K562 (cell line): ENCODE results near the gene ZNF775. TPM values are rescaled to one million over a fixed set of nuclear protein-coding genes. Genes with fewer than 3 reads are reported as not detected.

Experiments
- ATAC-seq: fragments of 200-7000 bp; cut with Tn5 transposase; 3 replicates; pipeline ENCODE4 v1.9.1; 2020; ENCODE audit warnings: moderate library complexity
- BruUV-seq: library from RNA; stranded (reverse); fragments of 400-500 nt; replicated peaks from 2 replicates; lab custom pipeline; 2021; lab: Mats Ljungman, UMichigan
- CTCF ChIA-PET: fragments of 300-600 bp; formaldehyde crosslinking; extraction: SDS; loops from one replicate; lab custom pipeline; 2021; ENCODE audit warnings: low intra/inter-chr PET ratio; lab: Yijun Ruan, JAX
- POLR2A ChIA-PET: fragments of 300-600, 350-650 bp; sonication (Branson Sonifier 250); formaldehyde crosslinking; extraction: SDS; loops from one replicate; lab custom pipeline; 2021; ENCODE audit warnings: antibody characterized with exemption, inconsistent platforms; lab: Yijun Ruan, JAX
- DNase-seq, 4 experiments: peaks; one replicate each; pipeline versions ENCODE4 v3.0.0 to v3.0.0-alpha.2; 2011 to 2018; ENCODE audit warnings: low spot score in 3 of 4, mixed read lengths in 3 of 4; ENCODE audit errors: extremely low read depth in 1 of 4
- FAIRE-seq: peaks from 2 replicates; lab custom pipeline; 2011; peaks lifted over from hg19 to GRCh38; lab: Jason Lieb, UNC
- H2AFZ ChIP-seq: 2 replicates; pipeline ENCODE4 v1.6.0; 2011; ENCODE audit warnings: low read depth, low read length, control low read depth, inconsistent platforms
- H3K27ac ChIP-seq: fragments of 200-600 bp; 3 replicates; pipeline ENCODE4 v1.8.0; 2011; ENCODE audit warnings: low read depth, mild to moderate bottlenecking, control low read depth, inconsistent platforms, low read length, moderate library complexity, mixed read lengths; ENCODE audit errors: extremely low read depth
- H3K27me3 ChIP-seq, 2 experiments: fragments of 300-600 bp in 1 of 2; 2 replicates in 1 of 2; 3 replicates in 1 of 2; pipeline versions ENCODE4 v1.6.0 to v1.8.0; 2011; ENCODE audit warnings: inconsistent platforms in 2 of 2, low read length in 2 of 2, mild to moderate bottlenecking in 1 of 2, mixed read lengths in 1 of 2, moderate library complexity in 1 of 2; ENCODE audit not compliant: control insufficient read depth in 2 of 2, insufficient read depth in 2 of 2
- H3K36me3 ChIP-seq: fragments of 300-600 bp; 3 replicates; pipeline ENCODE4 v1.8.0; 2011; ENCODE audit warnings: mild to moderate bottlenecking, low read length, inconsistent platforms; ENCODE audit not compliant: control insufficient read depth, insufficient read depth
- H3K4me1 ChIP-seq, 2 experiments: fragments of 200-600 bp in 1 of 2; replicated peaks in 1 of 2; 2 replicates in 1 of 2; 3 replicates in 1 of 2; pipeline versions ENCODE4 v1.5.1 to v1.8.0; 2011; ENCODE audit warnings: inconsistent platforms in 2 of 2, low read length in 2 of 2, mild to moderate bottlenecking in 1 of 2, mixed read lengths in 1 of 2, moderate library complexity in 1 of 2; ENCODE audit not compliant: control insufficient read depth in 2 of 2, insufficient read depth in 2 of 2
- H3K4me2 ChIP-seq: 2 replicates; pipeline ENCODE4 v1.6.1; 2011; ENCODE audit warnings: low read length, control low read depth, inconsistent platforms, mixed read lengths; ENCODE audit not compliant: insufficient read depth
- H3K4me3 ChIP-seq: fragments of 200-600 bp; sonication (generic), shearing (Covaris generic); 2 replicates; pipeline ENCODE4 v1.5.1; 2016; ENCODE audit warnings: control low read depth, inconsistent platforms
- H3K79me2 ChIP-seq: fragments of 200-600 bp; 3 replicates; pipeline ENCODE4 v1.8.0; 2011; ENCODE audit warnings: low read length, inconsistent platforms; ENCODE audit not compliant: control insufficient read depth, insufficient read depth
- H3K9ac ChIP-seq, 2 experiments: 2 replicates each; pipeline versions ENCODE4 v1.6.0 to v1.6.1; 2011; ENCODE audit warnings: low read depth in 2 of 2, low read length in 2 of 2, control low read depth in 1 of 2, inconsistent platforms in 1 of 2, mild to moderate bottlenecking in 1 of 2, mixed read lengths in 1 of 2; ENCODE audit not compliant: insufficient read depth in 1 of 2
- H3K9me1 ChIP-seq: one replicate; pipeline ENCODE4 v1.6.0; 2011; ENCODE audit warnings: inconsistent platforms, mild to moderate bottlenecking, low read length, moderate library complexity; ENCODE audit not compliant: control insufficient read depth, insufficient read depth
- H3K9me3 ChIP-seq: replicated peaks from 2 replicates; pipeline ENCODE4 v1.5.1; 2011; ENCODE audit warnings: low read depth, low read length, inconsistent platforms; ENCODE audit not compliant: control insufficient read depth, insufficient read depth
- H4K20me1 ChIP-seq: replicated peaks from 2 replicates; pipeline ENCODE4 v1.6.1; 2011; ENCODE audit warnings: low read length, inconsistent platforms, mixed read lengths; ENCODE audit not compliant: control insufficient read depth, insufficient read depth
- GATAD2A ChIP-seq: fragments of 450-650 bp; IDR thresholded peaks from 2 replicates; pipeline ENCODE4 v1.6.1; 2017
- ZKSCAN1 ChIP-seq: fragments of 150-350 bp; IDR thresholded peaks from 2 replicates; pipeline ENCODE4 v1.6.1; 2016; ENCODE audit warnings: low read depth, low read length
- ZNF134 ChIP-seq: fragments of 250-450 bp; sonication (Bioruptor Pico); conservative IDR thresholded peaks from 2 replicates; pipeline ENCODE4 v1.4.0; 2020
- WGBS: fragments of 100-300 bp; shearing (Covaris generic); methylation state at CpG from one replicate; pipeline ENCODE4 v1.1.6; 2016; ENCODE audit warnings: low coverage, mixed read lengths; ENCODE audit not compliant: insufficient coverage; ENCODE audit errors: missing lambda C conversion rate; 5-methylcytosine and 5-hydroxymethylcytosine counted together
- in situ Hi-C: fragments of 300-500 bp; cut with MboI; formaldehyde crosslinking; loops from 4 replicates; pipeline ENCODE4 v1.15.0; 2018; ENCODE audit warnings: inconsistent platforms, mixed read lengths
- intact Hi-C: fragments of 100-400 bp; cut with micrococcal nuclease; formaldehyde crosslinking; loops from 2 replicates; pipeline ENCODE4 v1.14.2; 2022
- polyA plus RNA-seq, 8 experiments: library from polyadenylated mRNA; depleted of rRNA in 4 of 8; stranded (reverse) in 5 of 8; unstranded in 3 of 8; fragments of >200 nt; fragmentation: Nextera tagmentation in 2 of 8; fragmentation: Illumina TruSeq in 1 of 8; extraction: Ambion mirVana in 2 of 8; extraction: Trizol in 1 of 8; gene quantifications; 2 replicates each; pipeline versions ENCODE4 v1.2.1 to v1.2.3, GENCODE V29; 2011 to 2014; ENCODE audit warnings: inconsistent platforms in 1 of 8, missing spikeins in 1 of 8
- total RNA-seq, 7 experiments: library from RNA; depleted of rRNA in 6 of 7; stranded (reverse); fragments of >200 nt in 6 of 7; fragmentation: Illumina TruSeq in 2 of 7; extraction: Trizol in 2 of 7; gene quantifications; 2 replicates each; pipeline versions ENCODE4 v1.2.1 to v1.2.3, GENCODE V29; 2011 to 2021; ENCODE audit warnings: low replicate concordance in 1 of 7
- TF ChIP-seq, protein P1 (sequence below): fragments of 250-450 bp; sonication (Bioruptor Pico); IDR thresholded peaks from 2 replicates; pipeline ENCODE4 v1.5.0; 2021
- TF ChIP-seq, protein P2 (sequence below), 2 experiments: IDR thresholded peaks; 2 replicates each; pipeline ENCODE4 v1.6.1; 2012; ENCODE audit warnings: improper control_type of control experiment in 2 of 2, low read depth in 2 of 2, low read length in 2 of 2, borderline replicate concordance in 1 of 2
- TF ChIP-seq, protein P3 (sequence below): fragments of 450-650 bp; IDR thresholded peaks from 2 replicates; pipeline ENCODE4 v1.6.1; 2016; ENCODE audit warnings: mild to moderate bottlenecking, moderate library complexity

ZNF775 gene
- total and polyA plus RNA-seq, 9 of the 15 experiments (the other 6 are each of a cell fraction or from before 2014, with no cell fraction given), result 0.04 to 18.7 (median 4.9) TPM

DNA sequence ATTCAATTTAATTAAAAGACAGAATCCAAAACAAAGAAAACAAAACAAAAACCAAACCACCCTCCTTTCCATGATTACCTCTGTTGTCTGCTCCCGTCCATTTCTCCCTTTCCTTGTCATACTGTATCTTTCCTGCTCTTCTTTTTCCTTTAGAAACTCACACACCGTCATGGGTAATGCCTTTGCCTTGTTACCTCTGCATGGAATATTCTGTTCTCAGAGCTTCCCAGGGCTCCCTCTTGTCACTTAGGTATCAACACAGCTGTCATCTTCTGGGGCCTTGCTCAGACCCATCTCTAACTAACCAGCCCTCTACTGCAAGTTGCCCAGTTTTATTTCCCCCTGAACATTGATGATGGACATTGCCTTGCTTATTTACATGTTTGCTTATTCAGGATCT lies 41.1 kb downstream of the ZNF775 start:
- Histone ChIP-seq H3K4me3 (no peak overlapping the region), H3K9me3 (no peaks in the 10 kb centered on the region), H3K27me3 (no peaks in the 10 kb centered on the region), H2AFZ (peak overlapping the region; percentile 91), H3K79me2 (no peaks in the 10 kb centered on the region), H4K20me1 (no peaks in the 10 kb centered on the region), H3K9ac (peak overlapping the region in 1 of 2 experiments; percentile 10; a peak in 1 of 4 replicates), H3K4me2 (no peak overlapping the region; the same call in 1 of the 2 replicates), H3K36me3 (no peaks in the 10 kb centered on the region), H3K4me1 (peaks cover 3 to 7% of the 10 kb centered on the region in 2 experiments; a peak in 3 of 5 replicates), H3K27ac (no peak overlapping the region), H3K9me1 (no peaks in the 10 kb centered on the region)
- DNase-seq, result no peak
- no peak for ATAC-seq
- BruUV-seq, result no TSS peak
- FAIRE-seq, result no peak
- POLR2A ChIA-PET, result interaction anchor here (0.9 to 1.2 kb wide), 2 partner anchors 14 to 46 kb away, joined by 3 to 4 read pairs; a partner anchor contains a TSS
- CTCF ChIA-PET, result interaction anchor here (0.6 to 2.2 kb wide), 3 partner anchors 64 to 134 kb away, joined by 3 to 16 read pairs (median 14); no protein-coding TSS in a partner anchor
- in situ Hi-C loops, result loop anchor here (5.0 kb wide), 1 partner anchor 133 kb away; no protein-coding TSS in a partner anchor
- WGBS, result 36% methylated on average over 2 of the region's 2 CpGs
- intact Hi-C loops, result no loop called here
- no peak for TF ChIP-seq ZKSCAN1
- TF ChIP-seq, protein P1, sequence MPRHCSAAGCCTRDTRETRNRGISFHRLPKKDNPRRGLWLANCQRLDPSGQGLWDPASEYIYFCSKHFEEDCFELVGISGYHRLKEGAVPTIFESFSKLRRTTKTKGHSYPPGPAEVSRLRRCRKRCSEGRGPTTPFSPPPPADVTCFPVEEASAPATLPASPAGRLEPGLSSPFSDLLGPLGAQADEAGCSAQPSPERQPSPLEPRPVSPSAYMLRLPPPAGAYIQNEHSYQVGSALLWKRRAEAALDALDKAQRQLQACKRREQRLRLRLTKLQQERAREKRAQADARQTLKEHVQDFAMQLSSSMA, result peak; percentile 56; the same call in 1 of the 2 replicates
- TF ChIP-seq ZNF134 (CRISPR knock-in tag), result no peak
- TF ChIP-seq GATAD2A, result no peak
- TF ChIP-seq, protein P2, sequence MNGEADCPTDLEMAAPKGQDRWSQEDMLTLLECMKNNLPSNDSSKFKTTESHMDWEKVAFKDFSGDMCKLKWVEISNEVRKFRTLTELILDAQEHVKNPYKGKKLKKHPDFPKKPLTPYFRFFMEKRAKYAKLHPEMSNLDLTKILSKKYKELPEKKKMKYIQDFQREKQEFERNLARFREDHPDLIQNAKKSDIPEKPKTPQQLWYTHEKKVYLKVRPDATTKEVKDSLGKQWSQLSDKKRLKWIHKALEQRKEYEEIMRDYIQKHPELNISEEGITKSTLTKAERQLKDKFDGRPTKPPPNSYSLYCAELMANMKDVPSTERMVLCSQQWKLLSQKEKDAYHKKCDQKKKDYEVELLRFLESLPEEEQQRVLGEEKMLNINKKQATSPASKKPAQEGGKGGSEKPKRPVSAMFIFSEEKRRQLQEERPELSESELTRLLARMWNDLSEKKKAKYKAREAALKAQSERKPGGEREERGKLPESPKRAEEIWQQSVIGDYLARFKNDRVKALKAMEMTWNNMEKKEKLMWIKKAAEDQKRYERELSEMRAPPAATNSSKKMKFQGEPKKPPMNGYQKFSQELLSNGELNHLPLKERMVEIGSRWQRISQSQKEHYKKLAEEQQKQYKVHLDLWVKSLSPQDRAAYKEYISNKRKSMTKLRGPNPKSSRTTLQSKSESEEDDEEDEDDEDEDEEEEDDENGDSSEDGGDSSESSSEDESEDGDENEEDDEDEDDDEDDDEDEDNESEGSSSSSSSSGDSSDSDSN (IDR thresholded peaks at IDR 0.05; ENCODE audit: borderline replicate concordance in 1 of 2, low read depth in 2 of 2, low read length in 2 of 2), result 0 out of 4 replicates have a peak, but pooled peaks of 1 of the 2 experiments have one; percentile 3
- TF ChIP-seq, protein P3, sequence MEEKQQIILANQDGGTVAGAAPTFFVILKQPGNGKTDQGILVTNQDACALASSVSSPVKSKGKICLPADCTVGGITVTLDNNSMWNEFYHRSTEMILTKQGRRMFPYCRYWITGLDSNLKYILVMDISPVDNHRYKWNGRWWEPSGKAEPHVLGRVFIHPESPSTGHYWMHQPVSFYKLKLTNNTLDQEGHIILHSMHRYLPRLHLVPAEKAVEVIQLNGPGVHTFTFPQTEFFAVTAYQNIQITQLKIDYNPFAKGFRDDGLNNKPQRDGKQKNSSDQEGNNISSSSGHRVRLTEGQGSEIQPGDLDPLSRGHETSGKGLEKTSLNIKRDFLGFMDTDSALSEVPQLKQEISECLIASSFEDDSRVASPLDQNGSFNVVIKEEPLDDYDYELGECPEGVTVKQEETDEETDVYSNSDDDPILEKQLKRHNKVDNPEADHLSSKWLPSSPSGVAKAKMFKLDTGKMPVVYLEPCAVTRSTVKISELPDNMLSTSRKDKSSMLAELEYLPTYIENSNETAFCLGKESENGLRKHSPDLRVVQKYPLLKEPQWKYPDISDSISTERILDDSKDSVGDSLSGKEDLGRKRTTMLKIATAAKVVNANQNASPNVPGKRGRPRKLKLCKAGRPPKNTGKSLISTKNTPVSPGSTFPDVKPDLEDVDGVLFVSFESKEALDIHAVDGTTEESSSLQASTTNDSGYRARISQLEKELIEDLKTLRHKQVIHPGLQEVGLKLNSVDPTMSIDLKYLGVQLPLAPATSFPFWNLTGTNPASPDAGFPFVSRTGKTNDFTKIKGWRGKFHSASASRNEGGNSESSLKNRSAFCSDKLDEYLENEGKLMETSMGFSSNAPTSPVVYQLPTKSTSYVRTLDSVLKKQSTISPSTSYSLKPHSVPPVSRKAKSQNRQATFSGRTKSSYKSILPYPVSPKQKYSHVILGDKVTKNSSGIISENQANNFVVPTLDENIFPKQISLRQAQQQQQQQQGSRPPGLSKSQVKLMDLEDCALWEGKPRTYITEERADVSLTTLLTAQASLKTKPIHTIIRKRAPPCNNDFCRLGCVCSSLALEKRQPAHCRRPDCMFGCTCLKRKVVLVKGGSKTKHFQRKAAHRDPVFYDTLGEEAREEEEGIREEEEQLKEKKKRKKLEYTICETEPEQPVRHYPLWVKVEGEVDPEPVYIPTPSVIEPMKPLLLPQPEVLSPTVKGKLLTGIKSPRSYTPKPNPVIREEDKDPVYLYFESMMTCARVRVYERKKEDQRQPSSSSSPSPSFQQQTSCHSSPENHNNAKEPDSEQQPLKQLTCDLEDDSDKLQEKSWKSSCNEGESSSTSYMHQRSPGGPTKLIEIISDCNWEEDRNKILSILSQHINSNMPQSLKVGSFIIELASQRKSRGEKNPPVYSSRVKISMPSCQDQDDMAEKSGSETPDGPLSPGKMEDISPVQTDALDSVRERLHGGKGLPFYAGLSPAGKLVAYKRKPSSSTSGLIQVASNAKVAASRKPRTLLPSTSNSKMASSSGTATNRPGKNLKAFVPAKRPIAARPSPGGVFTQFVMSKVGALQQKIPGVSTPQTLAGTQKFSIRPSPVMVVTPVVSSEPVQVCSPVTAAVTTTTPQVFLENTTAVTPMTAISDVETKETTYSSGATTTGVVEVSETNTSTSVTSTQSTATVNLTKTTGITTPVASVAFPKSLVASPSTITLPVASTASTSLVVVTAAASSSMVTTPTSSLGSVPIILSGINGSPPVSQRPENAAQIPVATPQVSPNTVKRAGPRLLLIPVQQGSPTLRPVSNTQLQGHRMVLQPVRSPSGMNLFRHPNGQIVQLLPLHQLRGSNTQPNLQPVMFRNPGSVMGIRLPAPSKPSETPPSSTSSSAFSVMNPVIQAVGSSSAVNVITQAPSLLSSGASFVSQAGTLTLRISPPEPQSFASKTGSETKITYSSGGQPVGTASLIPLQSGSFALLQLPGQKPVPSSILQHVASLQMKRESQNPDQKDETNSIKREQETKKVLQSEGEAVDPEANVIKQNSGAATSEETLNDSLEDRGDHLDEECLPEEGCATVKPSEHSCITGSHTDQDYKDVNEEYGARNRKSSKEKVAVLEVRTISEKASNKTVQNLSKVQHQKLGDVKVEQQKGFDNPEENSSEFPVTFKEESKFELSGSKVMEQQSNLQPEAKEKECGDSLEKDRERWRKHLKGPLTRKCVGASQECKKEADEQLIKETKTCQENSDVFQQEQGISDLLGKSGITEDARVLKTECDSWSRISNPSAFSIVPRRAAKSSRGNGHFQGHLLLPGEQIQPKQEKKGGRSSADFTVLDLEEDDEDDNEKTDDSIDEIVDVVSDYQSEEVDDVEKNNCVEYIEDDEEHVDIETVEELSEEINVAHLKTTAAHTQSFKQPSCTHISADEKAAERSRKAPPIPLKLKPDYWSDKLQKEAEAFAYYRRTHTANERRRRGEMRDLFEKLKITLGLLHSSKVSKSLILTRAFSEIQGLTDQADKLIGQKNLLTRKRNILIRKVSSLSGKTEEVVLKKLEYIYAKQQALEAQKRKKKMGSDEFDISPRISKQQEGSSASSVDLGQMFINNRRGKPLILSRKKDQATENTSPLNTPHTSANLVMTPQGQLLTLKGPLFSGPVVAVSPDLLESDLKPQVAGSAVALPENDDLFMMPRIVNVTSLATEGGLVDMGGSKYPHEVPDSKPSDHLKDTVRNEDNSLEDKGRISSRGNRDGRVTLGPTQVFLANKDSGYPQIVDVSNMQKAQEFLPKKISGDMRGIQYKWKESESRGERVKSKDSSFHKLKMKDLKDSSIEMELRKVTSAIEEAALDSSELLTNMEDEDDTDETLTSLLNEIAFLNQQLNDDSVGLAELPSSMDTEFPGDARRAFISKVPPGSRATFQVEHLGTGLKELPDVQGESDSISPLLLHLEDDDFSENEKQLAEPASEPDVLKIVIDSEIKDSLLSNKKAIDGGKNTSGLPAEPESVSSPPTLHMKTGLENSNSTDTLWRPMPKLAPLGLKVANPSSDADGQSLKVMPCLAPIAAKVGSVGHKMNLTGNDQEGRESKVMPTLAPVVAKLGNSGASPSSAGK, result no peak
